ENCODE data around the gene BEST2.
"Not testable (repeated sequence)": the region's sequence is repeated elsewhere in the genome, so short reads cannot be mapped to it uniquely, and the experiment has no call there.

BEST2 gene

DNA sequence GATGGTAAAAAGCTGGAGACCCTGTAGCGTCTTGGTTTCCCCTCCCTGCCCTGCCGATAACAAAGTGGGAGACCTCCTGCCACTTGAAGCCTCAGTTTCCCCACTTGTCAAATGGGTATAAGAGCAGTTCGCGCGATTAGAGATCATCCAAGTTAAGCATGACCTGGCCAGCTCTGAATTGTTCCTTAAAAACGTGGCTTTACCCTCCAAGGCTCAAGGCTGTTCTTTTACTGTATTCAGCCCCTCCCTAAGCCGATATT lies 28.3 kb upstream of the BEST2 start:
- DNase-seq (ENCODE audit: low read depth) = no peak
- H3K4me3 ChIP-seq (ENCODE audit: low read length) = peak overlapping the region; percentile 99
- TF ChIP-seq, protein P1, sequence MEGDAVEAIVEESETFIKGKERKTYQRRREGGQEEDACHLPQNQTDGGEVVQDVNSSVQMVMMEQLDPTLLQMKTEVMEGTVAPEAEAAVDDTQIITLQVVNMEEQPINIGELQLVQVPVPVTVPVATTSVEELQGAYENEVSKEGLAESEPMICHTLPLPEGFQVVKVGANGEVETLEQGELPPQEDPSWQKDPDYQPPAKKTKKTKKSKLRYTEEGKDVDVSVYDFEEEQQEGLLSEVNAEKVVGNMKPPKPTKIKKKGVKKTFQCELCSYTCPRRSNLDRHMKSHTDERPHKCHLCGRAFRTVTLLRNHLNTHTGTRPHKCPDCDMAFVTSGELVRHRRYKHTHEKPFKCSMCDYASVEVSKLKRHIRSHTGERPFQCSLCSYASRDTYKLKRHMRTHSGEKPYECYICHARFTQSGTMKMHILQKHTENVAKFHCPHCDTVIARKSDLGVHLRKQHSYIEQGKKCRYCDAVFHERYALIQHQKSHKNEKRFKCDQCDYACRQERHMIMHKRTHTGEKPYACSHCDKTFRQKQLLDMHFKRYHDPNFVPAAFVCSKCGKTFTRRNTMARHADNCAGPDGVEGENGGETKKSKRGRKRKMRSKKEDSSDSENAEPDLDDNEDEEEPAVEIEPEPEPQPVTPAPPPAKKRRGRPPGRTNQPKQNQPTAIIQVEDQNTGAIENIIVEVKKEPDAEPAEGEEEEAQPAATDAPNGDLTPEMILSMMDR (IDR thresholded peaks at IDR 0.05; ENCODE audit: insufficient read depth, low read depth, low read length, missing control alignments) = no peak

DNA sequence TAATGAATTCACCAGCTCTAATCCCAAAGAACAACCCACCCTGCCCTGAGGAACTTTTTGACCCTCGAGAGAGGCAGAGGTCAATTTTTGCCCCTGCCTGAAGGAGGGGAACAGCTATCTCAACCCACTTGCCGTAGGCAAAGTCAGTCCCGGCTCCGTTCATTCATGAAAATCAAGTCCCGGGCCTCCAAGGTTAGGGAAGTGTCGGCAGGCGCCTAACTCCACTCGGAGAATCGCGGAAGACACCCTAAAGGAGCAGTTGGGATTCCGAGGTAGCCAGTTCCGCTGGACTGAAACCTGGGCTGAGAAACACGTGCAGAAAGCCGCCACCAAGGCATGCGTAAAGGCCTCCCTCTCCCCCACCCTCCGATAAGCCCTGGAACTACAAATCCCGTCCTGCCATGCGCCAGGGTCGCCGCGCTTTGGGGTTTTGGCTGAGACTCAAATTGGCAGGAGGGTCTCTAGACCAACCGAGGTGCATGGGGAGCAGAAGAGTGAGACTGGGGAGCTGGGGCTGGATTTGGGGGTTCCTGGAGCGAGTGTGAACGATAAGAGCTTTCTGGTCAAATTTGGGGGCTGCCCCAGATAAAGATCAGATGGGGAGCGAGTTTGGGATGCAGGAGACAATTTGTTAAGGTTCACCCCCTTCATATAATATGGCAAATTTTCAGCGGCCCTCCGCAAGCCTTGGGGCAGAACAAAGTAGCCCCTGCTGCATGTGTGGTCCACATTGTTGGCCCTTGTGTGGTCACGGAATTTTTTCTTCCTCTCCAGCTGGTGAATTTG lies 27.8 kb upstream of the BEST2 start, which contains the start of gene TNPO2:
TNPO2 (minus strand) TSS at position 292 of the 786 bp plus-strand sequence. CDS start 2,955 bp downstream, outside the sequence.
- peak within 1 kb of the TSS; percentile 99 for H3K4me3 ChIP-seq (ENCODE audit: low read length)

DNA sequence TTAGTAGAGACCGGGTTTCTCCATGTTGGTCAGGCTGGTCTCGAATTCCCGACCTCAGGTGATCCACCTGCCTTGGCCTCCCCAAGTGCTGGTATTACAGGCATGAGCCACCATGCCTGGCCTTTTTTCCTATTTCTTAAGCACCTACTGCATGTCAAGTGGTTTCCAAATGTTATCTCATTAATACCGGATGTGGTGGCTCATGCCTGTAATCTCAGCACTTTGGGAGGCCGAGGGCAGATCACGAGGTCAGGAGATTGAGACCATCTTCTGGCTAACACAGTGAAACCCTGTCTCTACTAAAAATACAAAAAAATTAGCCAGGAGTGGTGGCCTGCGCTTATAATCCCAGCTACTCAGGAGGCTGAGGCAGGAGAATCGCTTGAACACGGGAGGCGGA lies 26.0 kb upstream of the BEST2 start:
- DNase-seq (ENCODE audit: low read depth); H3K4me3 ChIP-seq (ENCODE audit: low read length): not testable (repeated sequence)

More for the DNA sequence above, 27.8 kb upstream of the BEST2 start, which contains the start of gene TNPO2:
- TF ChIP-seq, protein P1 (IDR thresholded peaks at IDR 0.05; ENCODE audit: insufficient read depth, low read depth, low read length, missing control alignments) = no peak
- DNase-seq (ENCODE audit: low read depth) = peak; percentile 73

DNA sequence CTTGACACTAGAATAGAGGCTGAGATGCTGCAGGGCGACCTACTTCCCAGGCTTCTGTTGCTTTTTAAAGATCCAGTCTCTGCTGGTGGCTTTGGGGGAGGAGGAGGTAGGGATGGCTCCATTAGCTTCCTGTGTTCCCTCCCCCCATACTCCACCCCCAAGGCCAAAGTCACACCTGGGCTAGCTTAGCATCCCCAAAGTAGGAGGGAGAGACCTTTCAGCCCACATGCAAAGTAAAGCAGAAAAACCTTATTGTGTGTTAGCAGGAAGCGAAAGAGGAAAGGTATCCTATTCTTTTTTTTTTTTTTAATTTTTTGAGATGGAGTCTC lies 24.6 kb upstream of the BEST2 start:
- H3K4me3 ChIP-seq (ENCODE audit: low read length) = no peak overlapping the region
- no peak for DNase-seq (ENCODE audit: low read depth)
- TF ChIP-seq, protein P1 (IDR thresholded peaks at IDR 0.05; ENCODE audit: insufficient read depth, low read depth, low read length, missing control alignments) = no peak

DNA sequence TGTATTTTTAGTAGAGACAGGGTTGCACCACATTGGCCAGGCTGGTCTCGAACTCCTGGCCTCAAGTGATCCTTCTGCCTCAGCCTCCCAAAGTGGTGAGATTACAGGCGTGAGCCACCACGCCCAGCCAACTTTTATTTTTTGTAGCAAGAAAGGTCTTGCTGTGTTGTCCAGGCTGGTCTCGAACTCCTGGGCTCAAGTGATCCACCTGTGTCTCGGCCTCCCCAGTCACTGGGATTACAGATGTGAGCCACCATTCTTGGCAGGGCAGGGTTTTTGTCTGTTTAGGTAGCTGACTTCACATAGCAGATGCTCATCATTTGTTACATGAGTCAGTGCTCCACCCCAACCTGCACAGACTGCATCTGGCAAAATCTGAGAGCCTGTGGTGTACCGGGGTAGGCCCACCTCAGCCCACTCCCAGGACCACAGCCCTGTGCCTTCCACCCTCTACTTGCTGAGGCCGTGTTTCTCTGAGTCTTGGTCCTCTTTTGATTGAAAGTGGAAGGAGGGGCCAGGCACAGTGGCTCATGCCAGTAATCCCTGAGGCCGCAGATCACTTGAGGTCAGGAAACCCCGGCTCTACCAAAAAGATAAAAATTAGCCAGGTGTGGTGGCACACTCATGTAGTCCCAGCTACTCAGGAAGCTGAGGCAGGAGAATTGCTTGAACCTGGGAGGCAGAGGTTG lies 23.7 kb upstream of the BEST2 start:
- no peak overlapping the region for H3K4me3 ChIP-seq (ENCODE audit: low read length)
- peak; percentile 48 for DNase-seq (ENCODE audit: low read depth)
- TF ChIP-seq, protein P1 (IDR thresholded peaks at IDR 0.05; ENCODE audit: insufficient read depth, low read depth, low read length, missing control alignments) = no peak

DNA sequence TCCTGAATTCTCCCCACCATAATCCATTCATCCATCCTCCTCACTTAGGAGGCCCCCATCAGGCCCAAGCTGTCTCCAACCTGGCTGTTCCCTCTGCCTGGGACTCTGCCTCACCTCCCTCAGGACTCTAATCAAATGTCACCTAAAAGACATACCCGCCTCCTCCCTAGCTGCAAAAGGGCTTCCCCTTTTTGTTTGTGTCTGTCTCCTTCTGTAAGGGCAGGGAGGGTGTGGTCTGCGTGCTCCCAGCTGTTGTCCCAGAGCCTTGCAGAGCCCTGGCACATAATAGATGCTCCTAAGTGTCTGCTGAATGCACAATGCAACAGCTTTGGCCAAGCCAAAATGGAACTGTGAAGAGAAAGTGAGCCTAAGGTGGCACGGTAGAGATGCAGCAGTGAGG lies 21.5 kb upstream of the BEST2 start:
- no peak for DNase-seq (ENCODE audit: low read depth)
- H3K4me3 ChIP-seq (ENCODE audit: low read length) = no peak overlapping the region
- TF ChIP-seq, protein P1 (IDR thresholded peaks at IDR 0.05; ENCODE audit: insufficient read depth, low read depth, low read length, missing control alignments) = no peak

DNA sequence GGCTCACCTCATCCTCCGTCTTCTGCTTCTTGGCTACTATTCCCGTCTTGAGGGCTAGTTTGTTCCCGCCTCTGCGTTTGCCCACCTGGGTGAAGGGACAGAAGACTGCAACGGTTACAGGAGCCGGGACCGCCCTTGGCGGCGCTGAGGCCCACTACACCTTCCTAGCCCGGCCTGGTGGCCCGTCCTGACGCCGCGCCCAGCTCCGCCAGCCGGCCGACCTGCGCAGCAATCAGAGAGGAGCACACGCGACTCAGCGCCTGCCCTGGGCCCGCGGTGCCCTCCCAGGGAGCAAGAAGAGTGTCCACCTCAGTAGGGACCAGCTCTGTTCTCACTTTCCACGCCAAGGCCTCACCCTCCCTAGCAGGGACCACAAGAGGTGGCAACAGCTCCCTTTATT lies 20.3 kb upstream of the BEST2 start:
- TF ChIP-seq, protein P1 (IDR thresholded peaks at IDR 0.05; ENCODE audit: insufficient read depth, low read depth, low read length, missing control alignments) = no peak
- H3K4me3 ChIP-seq (ENCODE audit: low read length) = no peak overlapping the region
- no peak for DNase-seq (ENCODE audit: low read depth)

Measured in epithelial cell of esophagus (primary cell).